ENCODE measurements around the gene PAX6. TPM values are rescaled to one million over a fixed set of nuclear protein-coding genes. Genes with fewer than 3 reads are reported as not detected.
A peak's percentile ranks its signal among the peaks of the same experiment; 100 is the strongest.

The PAX6 gene
- total RNA-seq, 1 donor, result 0.63 TPM

GRCh38 chr11:31780480-31780971 is 30.6 kb downstream of the PAX6 start:
- no peak overlapping the region for H3K4me3 ChIP-seq (ENCODE audit: low read depth, low read length)
- DNase-seq (ENCODE audit: low read depth), result no peak
- TF ChIP-seq, protein P1, sequence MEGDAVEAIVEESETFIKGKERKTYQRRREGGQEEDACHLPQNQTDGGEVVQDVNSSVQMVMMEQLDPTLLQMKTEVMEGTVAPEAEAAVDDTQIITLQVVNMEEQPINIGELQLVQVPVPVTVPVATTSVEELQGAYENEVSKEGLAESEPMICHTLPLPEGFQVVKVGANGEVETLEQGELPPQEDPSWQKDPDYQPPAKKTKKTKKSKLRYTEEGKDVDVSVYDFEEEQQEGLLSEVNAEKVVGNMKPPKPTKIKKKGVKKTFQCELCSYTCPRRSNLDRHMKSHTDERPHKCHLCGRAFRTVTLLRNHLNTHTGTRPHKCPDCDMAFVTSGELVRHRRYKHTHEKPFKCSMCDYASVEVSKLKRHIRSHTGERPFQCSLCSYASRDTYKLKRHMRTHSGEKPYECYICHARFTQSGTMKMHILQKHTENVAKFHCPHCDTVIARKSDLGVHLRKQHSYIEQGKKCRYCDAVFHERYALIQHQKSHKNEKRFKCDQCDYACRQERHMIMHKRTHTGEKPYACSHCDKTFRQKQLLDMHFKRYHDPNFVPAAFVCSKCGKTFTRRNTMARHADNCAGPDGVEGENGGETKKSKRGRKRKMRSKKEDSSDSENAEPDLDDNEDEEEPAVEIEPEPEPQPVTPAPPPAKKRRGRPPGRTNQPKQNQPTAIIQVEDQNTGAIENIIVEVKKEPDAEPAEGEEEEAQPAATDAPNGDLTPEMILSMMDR (IDR thresholded peaks at IDR 0.05; ENCODE audit: insufficient read depth, low read length), result no peak

DNA sequence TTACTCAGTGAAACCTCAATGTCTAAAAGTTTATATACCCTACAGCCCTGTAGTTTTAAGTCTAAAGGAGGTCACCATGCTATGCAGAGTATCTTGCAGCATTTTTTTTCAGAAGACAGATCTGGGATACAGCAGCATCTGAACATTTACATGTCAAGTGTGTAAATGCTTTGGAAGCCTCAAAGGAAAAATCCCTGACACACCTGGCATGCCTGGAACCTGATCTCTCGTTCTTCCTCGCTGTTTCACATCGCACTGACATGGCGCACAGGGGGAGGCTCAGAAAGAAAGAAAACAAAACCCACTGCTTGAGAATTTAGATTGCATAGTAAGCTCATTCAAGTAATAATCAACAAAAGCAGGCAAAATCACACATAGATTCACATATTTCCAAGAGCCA is 31.0 kb downstream of the PAX6 start:
- no peak overlapping the region for H3K4me3 ChIP-seq (ENCODE audit: low read depth, low read length)
- TF ChIP-seq, protein P1 (IDR thresholded peaks at IDR 0.05; ENCODE audit: insufficient read depth, low read length), result no peak
- DNase-seq (ENCODE audit: low read depth), result no peak

- no peak overlapping the region for H3K4me3 ChIP-seq (ENCODE audit: low read depth, low read length)
- DNase-seq (ENCODE audit: low read depth), result peak; percentile 73
- TF ChIP-seq, protein P1 (IDR thresholded peaks at IDR 0.05; ENCODE audit: insufficient read depth, low read length), result no peak
Measured at GRCh38 chr11:31779374-31779791, 31.7 kb downstream of the PAX6 start.

DNA sequence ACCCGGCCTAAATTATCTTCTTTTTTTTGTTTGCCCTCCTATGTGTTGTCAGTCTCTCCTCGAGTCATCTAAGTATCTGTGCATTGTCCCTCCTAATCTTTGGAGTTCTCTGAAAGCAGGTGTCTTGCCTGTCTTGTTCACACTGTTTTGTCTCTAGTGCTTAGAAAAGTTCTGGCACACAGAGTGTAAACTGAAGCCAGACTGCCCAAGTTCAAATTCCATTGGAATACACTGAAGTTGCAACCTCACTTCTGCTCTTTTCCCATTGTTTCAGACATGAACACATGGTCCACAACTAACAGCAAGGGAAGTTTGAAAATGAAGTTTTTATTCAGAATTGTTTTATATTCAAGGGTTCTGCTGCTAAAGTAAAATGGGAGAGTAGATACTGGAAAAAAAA is 38.7 kb downstream of the PAX6 start:
- DNase-seq (ENCODE audit: low read depth), result peak; percentile 10
- TF ChIP-seq, protein P1 (IDR thresholded peaks at IDR 0.05; ENCODE audit: insufficient read depth, low read length), result no peak

DNA sequence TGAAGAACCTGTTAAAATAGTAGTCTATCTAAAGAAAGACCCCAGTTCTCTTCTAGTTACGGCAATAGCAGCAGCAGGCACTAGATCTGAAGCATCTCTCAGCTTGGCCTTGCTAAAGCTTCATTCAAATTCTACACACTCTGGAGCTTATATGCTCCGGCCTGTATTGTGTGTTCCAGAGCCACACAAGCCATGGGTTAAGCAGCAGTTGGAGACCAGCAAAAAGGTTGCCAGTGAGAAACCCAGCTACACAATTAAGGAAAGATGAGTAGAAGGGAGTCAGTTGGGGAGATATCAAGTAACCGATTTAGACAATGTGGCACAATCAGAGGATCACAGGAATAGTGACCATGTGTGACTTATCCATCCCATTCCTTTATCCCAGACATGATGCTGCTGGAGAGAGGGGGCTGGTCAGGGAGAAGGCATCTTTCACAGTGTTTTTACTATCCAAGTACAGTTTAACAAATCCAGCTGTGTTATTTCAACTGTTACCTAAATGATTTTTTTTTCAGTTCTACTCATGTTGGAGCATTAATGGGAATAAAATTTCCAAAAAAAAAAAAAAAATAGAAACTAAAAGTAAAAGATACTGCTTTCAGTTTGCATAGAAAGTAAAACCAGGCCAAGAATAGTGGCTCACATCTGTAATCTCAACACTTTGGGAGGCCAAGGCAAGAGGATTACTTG is 41.0 kb downstream of the PAX6 start:
- DNase-seq (ENCODE audit: low read depth), result no peak
- no peak overlapping the region for H3K4me3 ChIP-seq (ENCODE audit: low read depth, low read length)
- TF ChIP-seq, protein P1 (IDR thresholded peaks at IDR 0.05; ENCODE audit: insufficient read depth, low read length), result no peak

More for the DNA sequence above, 38.7 kb downstream of the PAX6 start:
- no peak overlapping the region for H3K4me3 ChIP-seq (ENCODE audit: low read depth, low read length)

GRCh38 chr11:31768749-31769640 is 42.1 kb downstream of the PAX6 start:
- TF ChIP-seq, protein P1 (IDR thresholded peaks at IDR 0.05; ENCODE audit: insufficient read depth, low read length), result no peak
- H3K4me3 ChIP-seq (ENCODE audit: low read depth, low read length), result no peak overlapping the region
- DNase-seq (ENCODE audit: low read depth), result no peak

Measured in fibroblast of the aortic adventitia (primary cell).